ENCODE data around the gene MN1.

MN1 gene

GRCh38 chr22:27761665-27762064 is 39.9 kb downstream of the MN1 start:
- Histone ChIP-seq H3K27ac (ENCODE audit: low read length) (no peak overlapping the region), H3K4me2 (ENCODE audit: low read depth, low read length) (no peak overlapping the region), H3K4me1 (ENCODE audit: low read length) (no peaks in the 10 kb centered on the region), H3F3A (ENCODE audit: insufficient read depth, low read length) (no peaks in the 10 kb centered on the region), H3K9ac (ENCODE audit: low read length) (no peak overlapping the region), H3K9me2 (replicated peaks; ENCODE audit: insufficient read depth, low read length) (no peaks in the 10 kb centered on the region), H3K79me2 (ENCODE audit: low read length) (no peaks in the 10 kb centered on the region), H2AFZ (ENCODE audit: low read length) (no peak overlapping the region), H3K27me3 (replicated peaks; ENCODE audit: insufficient read depth, low read length) (peaks cover 48% of the 10 kb centered on the region), H4K20me1 (ENCODE audit: insufficient read depth, low read length) (no peaks in the 10 kb centered on the region), H3K4me3 (ENCODE audit: low read length) (no peak overlapping the region), H3K36me3 (replicated peaks; ENCODE audit: insufficient read depth, low read length) (no peaks in the 10 kb centered on the region), H3K9me3 (replicated peaks; ENCODE audit: insufficient read depth, low read length) (no peaks in the 10 kb centered on the region)
- DNase-seq, result no peak
- TF ChIP-seq CTCF (IDR thresholded peaks at IDR 0.05; ENCODE audit: low read length) (no peak), EZH2phosphoT487 (IDR thresholded peaks at IDR 0.05; ENCODE audit: low read length) (no peak), EZH2 (optimal IDR thresholded peaks at IDR 0.05; ENCODE audit: low read depth, low read length) (no peak)

- Histone ChIP-seq H3K9ac (ENCODE audit: low read length) (no peak overlapping the region), H3K27ac (ENCODE audit: low read length) (no peak overlapping the region), H4K20me1 (ENCODE audit: insufficient read depth, low read length) (no peaks in the 10 kb centered on the region), H3K9me3 (replicated peaks; ENCODE audit: insufficient read depth, low read length) (no peaks in the 10 kb centered on the region), H3K79me2 (ENCODE audit: low read length) (no peaks in the 10 kb centered on the region), H3K4me2 (ENCODE audit: low read depth, low read length) (no peak overlapping the region), H3F3A (ENCODE audit: insufficient read depth, low read length) (no peaks in the 10 kb centered on the region), H3K4me1 (ENCODE audit: low read length) (no peaks in the 10 kb centered on the region), H3K9me2 (replicated peaks; ENCODE audit: insufficient read depth, low read length) (no peaks in the 10 kb centered on the region), H2AFZ (ENCODE audit: low read length) (no peak overlapping the region), H3K4me3 (ENCODE audit: low read length) (no peak overlapping the region), H3K27me3 (replicated peaks; ENCODE audit: insufficient read depth, low read length) (peaks cover 47% of the 10 kb centered on the region), H3K36me3 (replicated peaks; ENCODE audit: insufficient read depth, low read length) (no peaks in the 10 kb centered on the region)
- TF ChIP-seq EZH2phosphoT487 (IDR thresholded peaks at IDR 0.05; ENCODE audit: low read length) (no peak), EZH2 (optimal IDR thresholded peaks at IDR 0.05; ENCODE audit: low read depth, low read length) (no peak), CTCF (IDR thresholded peaks at IDR 0.05; ENCODE audit: low read length) (no peak)
- DNase-seq, result no peak
These were observed 40.6 kb downstream of the MN1 start for GRCh38 chr22:27761000-27761399.

- no peak for DNase-seq
- Histone ChIP-seq H3K27me3 (replicated peaks; ENCODE audit: insufficient read depth, low read length) (peaks cover 47% of the 10 kb centered on the region), H3K27ac (ENCODE audit: low read length) (no peak overlapping the region), H3K79me2 (ENCODE audit: low read length) (no peaks in the 10 kb centered on the region), H3K4me1 (ENCODE audit: low read length) (no peaks in the 10 kb centered on the region), H2AFZ (ENCODE audit: low read length) (no peak overlapping the region), H3K36me3 (replicated peaks; ENCODE audit: insufficient read depth, low read length) (no peaks in the 10 kb centered on the region), H3F3A (ENCODE audit: insufficient read depth, low read length) (no peaks in the 10 kb centered on the region), H3K4me2 (ENCODE audit: low read depth, low read length) (no peak overlapping the region), H3K4me3 (ENCODE audit: low read length) (no peak overlapping the region), H3K9ac (ENCODE audit: low read length) (no peak overlapping the region), H3K9me2 (replicated peaks; ENCODE audit: insufficient read depth, low read length) (no peaks in the 10 kb centered on the region), H4K20me1 (ENCODE audit: insufficient read depth, low read length) (no peaks in the 10 kb centered on the region), H3K9me3 (replicated peaks; ENCODE audit: insufficient read depth, low read length) (no peaks in the 10 kb centered on the region)
- TF ChIP-seq EZH2phosphoT487 (IDR thresholded peaks at IDR 0.05; ENCODE audit: low read length) (no peak), EZH2 (optimal IDR thresholded peaks at IDR 0.05; ENCODE audit: low read depth, low read length) (no peak), CTCF (IDR thresholded peaks at IDR 0.05; ENCODE audit: low read length) (no peak)
These were observed 41.1 kb downstream of the MN1 start for GRCh38 chr22:27760474-27760873.
